Heart right ventricle (tissue), 16 donors: ENCODE data around the gene MBP. TPM values are rescaled to one million over a fixed set of nuclear protein-coding genes. Genes with fewer than 3 reads are reported as not detected.
A peak's percentile ranks its signal among the peaks of the same experiment; 100 is the strongest.
"Not testable (repeated sequence)": the region's sequence is repeated elsewhere in the genome, so short reads cannot be mapped to it uniquely, and the experiment has no call there.

Experiments used
- ATAC-seq, 8 donors: fragments of 200-7000 bp; cut with Tn5 transposase; one replicate each; pipeline ENCODE4 v1.9.1; 2020; ENCODE audit warnings: mild to moderate bottlenecking in 8 of 8, moderate library complexity in 8 of 8, moderate number of reproducible peaks in 1 of 8
- DNase-seq, 2 donors: peaks; one replicate each; pipeline ENCODE4 v3.0.0-alpha.2; 2020
- H3K27ac ChIP-seq, 10 donors: fragments of 200-600 bp; sonication (generic) in 2 of 10; one replicate each; pipeline versions ENCODE4 v1.5.0 to v1.8.0; 2020 to 2022; ENCODE audit warnings: mild to moderate bottlenecking in 3 of 10
- H3K27me3 ChIP-seq, 7 donors: fragments of 200-600 bp; one replicate each; pipeline ENCODE4 v1.8.0; 2021 to 2022; ENCODE audit warnings: mild to moderate bottlenecking in 2 of 7
- H3K36me3 ChIP-seq, 9 donors: fragments of 200-600 bp; sonication (generic) in 1 of 9; one replicate each; pipeline versions ENCODE4 v1.5.0 to v1.8.0; 2020 to 2022; ENCODE audit warnings: mild to moderate bottlenecking in 2 of 9
- H3K4me1 ChIP-seq, 9 donors: fragments of 200-600 bp; sonication (generic) in 1 of 9; one replicate each; pipeline versions ENCODE4 v1.5.0 to v1.8.0; 2020 to 2022; ENCODE audit warnings: mild to moderate bottlenecking in 4 of 9
- H3K4me3 ChIP-seq, 10 donors: fragments of 200-600 bp; sonication (generic) in 2 of 10; one replicate each; pipeline versions ENCODE4 v1.5.0 to v1.8.0; 2020 to 2022; ENCODE audit warnings: mild to moderate bottlenecking in 7 of 10, moderate library complexity in 2 of 10
- H3K9me3 ChIP-seq, 11 donors: fragments of 200-600 bp in 10 of 11; sonication (generic) in 2 of 11; one replicate each; pipeline versions ENCODE4 v1.5.0 to v1.8.0; 2013 to 2022; ENCODE audit warnings: mild to moderate bottlenecking in 2 of 11, control low read depth in 1 of 11, moderate library complexity in 1 of 11
- WGBS, 2 donors: extraction: QIAGEN DNeasy Blood & Tissue Kit; methylation state at CpG; one replicate each; pipeline ENCODE4 v1.1.7; 2013; ENCODE audit warnings: inconsistent platforms in 1 of 2; 5-methylcytosine and 5-hydroxymethylcytosine counted together
- intact Hi-C, 10 donors: fragments of 100-400 bp; cut with DNase I; formaldehyde crosslinking; loops; one replicate each; pipeline versions ENCODE4 v1.11.1 to v1.14.2; 2022
- polyA plus RNA-seq, 2 donors: library from polyadenylated mRNA; stranded (reverse); fragments of 200-250 nt; gene quantifications; one replicate each; pipeline ENCODE4 v1.2.3, GENCODE V29; 2013
- total RNA-seq, 10 donors: library from RNA; stranded (reverse); fragmentation: NEBNext Ultra II Directional in 3 of 10; extraction: Animal tissue kit (Norgen Biotek cat#: 25700) in 3 of 10; gene quantifications; one replicate each; pipeline versions ENCODE4 v1.2.1 to v1.2.4, GENCODE V29; 2021 to 2023
- TF ChIP-seq, protein P1 (sequence below), 9 donors: fragments of 200-600 bp; sonication (generic) in 2 of 9; IDR thresholded peaks; one replicate each; pipeline versions ENCODE4 v1.5.0 to v1.8.0; 2021 to 2022; ENCODE audit warnings: antibody characterized with exemption in 9 of 9, mild to moderate bottlenecking in 5 of 9, moderate library complexity in 1 of 9
- donor health status: Arrhythmogenic right ventricular cardiomyopathy.
- donor health status: ischemic (EF 13 %, LVEDD 7.1; RV severe dilation, severe dysfunction).
- donor health status: healthy with polysubstance abuse.
- donor health status: DM: no; HTN: yes; CAD: no.
- donor health status: DM: no; HTN: no; CAD: no.
- donor health status: ischemic (EF 25% LVEDD 6.9; RV normal size, moderate dysfunction).
- donor health status: ischemic (EF 25% LVEDD 5.7; RV mildly dilated, moderate dysfunction).
- donor health status: healthy.
- donor health status: DM: yes; HTN: yes; CAD: no.
- donor health status: Ischemic cardiomyopathy.
- donor health status: ischemic (EF 35%, LVEDD 5.7; RV mildly dilated, moderate dysfunction).
- donor health status: nonischemic (EF 11% LVEDD 7.7; RV severe dilation, severe dysfunction).
- donor health status: DM: yes; HTN: yes; CAD: no.
- donor health status: PGD.
- donor health status: ischemic (EF 29% LVEDD 5.4; RV normal size, mild dysfunction).
- donor health status: nonischemic (EF 23%, LVEDD 6.1; RV moderate dilation, normal function).

The MBP gene
- total and polyA plus RNA-seq, 12 donors: 3.0 to 70.8 (median 43.9) TPM

DNA sequence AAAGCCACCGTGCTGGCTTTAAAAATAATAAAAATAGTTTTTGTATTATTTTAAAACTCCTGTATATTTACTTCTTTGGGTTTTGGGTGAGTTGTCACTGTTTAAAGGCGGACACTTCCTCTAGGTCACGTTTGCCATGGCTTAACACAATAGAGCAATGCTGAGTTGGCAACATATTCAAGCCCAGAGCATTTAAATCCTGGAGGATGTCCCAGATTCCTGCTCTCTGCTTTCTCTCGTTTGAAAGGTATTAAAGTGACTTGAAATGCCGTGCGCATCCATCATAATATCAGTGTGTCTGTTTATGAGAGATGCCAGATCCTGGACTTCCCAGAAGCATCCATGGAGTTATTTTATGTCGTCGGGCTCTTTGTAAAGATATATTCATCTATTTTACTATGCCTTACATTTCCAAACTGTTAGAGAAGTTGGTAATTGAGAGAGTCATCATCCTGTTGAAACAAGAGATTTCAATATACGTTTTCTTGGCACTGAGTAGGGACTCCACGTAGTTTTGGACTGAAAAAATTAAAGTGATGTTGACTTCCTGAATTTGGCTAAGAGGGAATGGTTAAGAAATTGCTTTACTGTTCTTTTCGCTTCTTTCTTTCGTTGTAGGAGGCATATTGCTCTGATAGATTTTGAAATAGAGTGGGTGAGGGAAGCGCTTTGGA lies 159.6 kb downstream of the MBP start:
- Histone ChIP-seq H3K27ac (peak overlapping the region in 1 of 10 donors; percentile 27), H3K36me3 (peaks cover 0 to 25% (median 0%) of the 10 kb centered on the region in 9 donors), H3K4me1 (peaks cover 0 to 16% (median 4%) of the 10 kb centered on the region in 9 donors), H3K4me3 (no peak overlapping the region), H3K9me3 (no peaks in the 10 kb centered on the region), H3K27me3 (no peaks in the 10 kb centered on the region)
- TF ChIP-seq, protein P1, sequence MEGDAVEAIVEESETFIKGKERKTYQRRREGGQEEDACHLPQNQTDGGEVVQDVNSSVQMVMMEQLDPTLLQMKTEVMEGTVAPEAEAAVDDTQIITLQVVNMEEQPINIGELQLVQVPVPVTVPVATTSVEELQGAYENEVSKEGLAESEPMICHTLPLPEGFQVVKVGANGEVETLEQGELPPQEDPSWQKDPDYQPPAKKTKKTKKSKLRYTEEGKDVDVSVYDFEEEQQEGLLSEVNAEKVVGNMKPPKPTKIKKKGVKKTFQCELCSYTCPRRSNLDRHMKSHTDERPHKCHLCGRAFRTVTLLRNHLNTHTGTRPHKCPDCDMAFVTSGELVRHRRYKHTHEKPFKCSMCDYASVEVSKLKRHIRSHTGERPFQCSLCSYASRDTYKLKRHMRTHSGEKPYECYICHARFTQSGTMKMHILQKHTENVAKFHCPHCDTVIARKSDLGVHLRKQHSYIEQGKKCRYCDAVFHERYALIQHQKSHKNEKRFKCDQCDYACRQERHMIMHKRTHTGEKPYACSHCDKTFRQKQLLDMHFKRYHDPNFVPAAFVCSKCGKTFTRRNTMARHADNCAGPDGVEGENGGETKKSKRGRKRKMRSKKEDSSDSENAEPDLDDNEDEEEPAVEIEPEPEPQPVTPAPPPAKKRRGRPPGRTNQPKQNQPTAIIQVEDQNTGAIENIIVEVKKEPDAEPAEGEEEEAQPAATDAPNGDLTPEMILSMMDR (IDR thresholded peaks at IDR 0.05): no peak
- DNase-seq: no peak
- WGBS, 2 donors: 68 to 73% methylated on average over 13 of the region's 13 CpGs
- ATAC-seq: peak in 2 of 8 donors; percentile 34 to 50
- intact Hi-C loops: loop anchor here in 1 of 10 donors (10.0 kb wide), 1 partner anchor 168 kb away; no protein-coding TSS in a partner anchor

DNA sequence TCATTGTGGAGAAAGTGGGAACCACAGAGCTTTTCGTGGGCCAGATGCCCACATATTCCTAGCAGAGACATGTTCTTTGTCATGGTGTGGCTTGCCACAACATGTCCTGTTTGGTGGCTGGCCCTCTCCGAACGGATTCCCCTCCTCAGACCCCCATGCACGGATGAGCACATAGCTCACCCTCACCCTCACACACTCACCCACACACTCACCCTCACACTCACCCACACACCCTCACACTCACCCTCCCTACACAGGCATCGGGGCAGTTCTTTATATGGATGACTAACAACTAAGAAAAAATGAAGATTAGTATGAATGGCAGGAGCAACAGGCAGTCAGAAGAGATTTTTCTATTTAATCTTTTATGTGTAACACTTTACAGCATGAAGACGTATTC lies 160.3 kb downstream of the MBP start:
- H3K27ac ChIP-seq: peak overlapping the region in 1 of 10 donors; percentile 27
- H3K9me3 ChIP-seq: no peaks in the 10 kb centered on the region
- DNase-seq: no peak
- no peak overlapping the region for H3K4me3 ChIP-seq
- TF ChIP-seq, protein P1 (IDR thresholded peaks at IDR 0.05): no peak
- intact Hi-C loops: loop anchor here in 1 of 10 donors (10.0 kb wide), 1 partner anchor 167 kb away; no protein-coding TSS in a partner anchor
- H3K27me3 ChIP-seq: no peaks in the 10 kb centered on the region
- peaks cover 0 to 25% (median 0%) of the 10 kb centered on the region in 9 donors for H3K36me3 ChIP-seq
- no peak for ATAC-seq
- H3K4me1 ChIP-seq: peaks cover 0 to 9% (median 0%) of the 10 kb centered on the region in 9 donors
- 90 to 91% methylated on average over 6 of the region's 6 CpGs for WGBS, 2 donors

GRCh38 chr18:76970770-76971559 lies 161.6 kb downstream of the MBP start:
- H3K27me3 ChIP-seq: no peaks in the 10 kb centered on the region
- no peak overlapping the region for H3K27ac ChIP-seq
- peaks cover 0 to 30% (median 0%) of the 10 kb centered on the region in 9 donors for H3K36me3 ChIP-seq
- intact Hi-C loops: loop anchor here in 1 of 10 donors (10.0 kb wide), 1 partner anchor 166 kb away; no protein-coding TSS in a partner anchor
- DNase-seq (no peak), ATAC-seq (no peak)
- no peak overlapping the region for H3K4me3 ChIP-seq
- no peaks in the 10 kb centered on the region for H3K9me3 ChIP-seq
- peaks cover 0 to 9% (median 0%) of the 10 kb centered on the region in 9 donors for H3K4me1 ChIP-seq
- TF ChIP-seq, protein P1 (IDR thresholded peaks at IDR 0.05): no peak
- 82 to 84% methylated on average over 11 of the region's 11 CpGs for WGBS, 2 donors

GRCh38 chr18:76967721-76968472 lies 164.7 kb downstream of the MBP start:
- H3K4me3 ChIP-seq: no peak overlapping the region
- H3K9me3 ChIP-seq: no peaks in the 10 kb centered on the region
- H3K27me3 ChIP-seq: no peaks in the 10 kb centered on the region
- H3K27ac ChIP-seq: no peak overlapping the region
- intact Hi-C loops: no loop called here
- peaks cover 0 to 28% (median 0%) of the 10 kb centered on the region in 9 donors for H3K36me3 ChIP-seq
- H3K4me1 ChIP-seq: peaks cover 0 to 12% (median 0%) of the 10 kb centered on the region in 9 donors
- TF ChIP-seq, protein P1 (IDR thresholded peaks at IDR 0.05): no peak
- ATAC-seq (no peak), DNase-seq (no peak)
- 67 to 70% methylated on average over 17 of the region's 17 CpGs for WGBS, 2 donors

DNA sequence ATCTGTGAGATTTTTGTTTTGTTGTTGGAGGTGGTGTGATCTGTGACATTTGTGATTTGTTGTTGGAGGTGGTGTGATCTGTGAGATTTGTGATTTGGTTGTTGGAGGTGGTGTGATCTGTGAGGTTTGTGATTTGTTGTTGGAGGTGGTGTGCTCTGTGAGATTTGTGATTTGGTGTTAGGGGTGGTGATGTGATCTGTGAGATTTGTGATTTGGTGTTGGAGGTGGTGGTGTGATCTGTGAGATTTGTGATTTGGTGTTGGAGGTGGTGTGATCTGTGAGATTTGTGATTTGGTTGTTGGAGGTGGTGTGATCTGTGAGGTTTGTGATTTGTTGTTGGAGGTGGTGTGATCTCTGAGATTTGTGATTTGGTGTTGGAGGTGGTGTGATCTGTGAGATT lies 165.3 kb downstream of the MBP start:
- peaks cover 0 to 34% (median 0%) of the 10 kb centered on the region in 9 donors for H3K36me3 ChIP-seq
- DNase-seq, H3K27ac ChIP-seq, H3K9me3 ChIP-seq, H3K27me3 ChIP-seq, ATAC-seq, intact Hi-C loops, H3K4me3 ChIP-seq, H3K4me1 ChIP-seq: not testable (repeated sequence)

GRCh38 chr18:76965555-76966151 lies 166.9 kb downstream of the MBP start:
- H3K4me3 ChIP-seq, DNase-seq, intact Hi-C loops, H3K4me1 ChIP-seq, H3K27me3 ChIP-seq, ATAC-seq, H3K9me3 ChIP-seq, H3K27ac ChIP-seq: not testable (repeated sequence)
- WGBS, 2 donors: 95 to 96% methylated on average over 11 of the region's 11 CpGs
- peaks cover 0 to 51% (median 10%) of the 10 kb centered on the region in 9 donors for H3K36me3 ChIP-seq
